OCI-LY7 (cell line): ENCODE results near the gene PTPRT. TPM values are rescaled to one million over a fixed set of nuclear protein-coding genes. Genes with fewer than 3 reads are reported as not detected.

Source experiments
- BruUV-seq: library from RNA; stranded (reverse); fragments of 400-500 nt; replicated peaks from 2 replicates; lab custom pipeline; 2021; lab: Mats Ljungman, UMichigan
- CTCF ChIA-PET: fragments of 300-600 bp; sonication (Branson Sonifier 250); formaldehyde crosslinking; loops from one replicate; lab custom pipeline; 2022; ENCODE audit warnings: antibody characterized with exemption; ENCODE audit not compliant: unreplicated experiment; lab: Charles Lee
- POLR2A ChIA-PET: fragments of 300-600 bp; sonication (Branson Sonifier 250); formaldehyde crosslinking; loops from one replicate; lab custom pipeline; 2022; ENCODE audit warnings: antibody characterized with exemption; lab: Charles Lee
- DNase-seq: peaks from one replicate; pipeline ENCODE4 v3.0.0-alpha.2; 2015; ENCODE audit warnings: low spot score
- H2AFZ ChIP-seq: fragments of 200-600 bp; sonication (generic), shearing (Covaris generic); 2 replicates; pipeline ENCODE4 v1.6.1; 2014; ENCODE audit warnings: mild to moderate bottlenecking, antibody characterized with exemption, low read length, moderate library complexity
- H3K27ac ChIP-seq: fragments of 200-600 bp; sonication (generic); 2 replicates; pipeline ENCODE4 v1.5.1; 2014; ENCODE audit warnings: mixed run types, low read depth, mild to moderate bottlenecking, moderate library complexity, low read length, inconsistent platforms; ENCODE audit not compliant: poor library complexity, severe bottlenecking
- H3K36me3 ChIP-seq: fragments of 200-600 bp; sonication (generic); 2 replicates; pipeline ENCODE4 v1.6.1; 2014; ENCODE audit warnings: mild to moderate bottlenecking, antibody characterized with exemption, low read length, moderate library complexity, mixed read lengths; ENCODE audit not compliant: insufficient read depth
- H3K4me1 ChIP-seq: fragments of 200-600 bp; sonication (generic); 2 replicates; pipeline ENCODE4 v1.5.1; 2014; ENCODE audit warnings: mild to moderate bottlenecking, low read length; ENCODE audit not compliant: insufficient read depth, poor library complexity, severe bottlenecking
- H3K4me2 ChIP-seq: fragments of 200-600 bp; sonication (generic); 2 replicates; pipeline ENCODE4 v1.6.1; 2014; ENCODE audit warnings: mild to moderate bottlenecking, low read length
- H3K4me3 ChIP-seq: fragments of 200-600 bp; sonication (generic); 2 replicates; pipeline ENCODE4 v1.5.1; 2014; ENCODE audit warnings: mild to moderate bottlenecking, low read depth, low read length; ENCODE audit not compliant: poor library complexity, severe bottlenecking
- H3K79me2 ChIP-seq: fragments of 200-600 bp; sonication (generic); 2 replicates; pipeline ENCODE4 v1.6.1; 2016; ENCODE audit warnings: low read depth, mild to moderate bottlenecking, low read length, moderate library complexity, mixed read lengths; ENCODE audit not compliant: insufficient read depth
- H3K9me2 ChIP-seq: fragments of 200-600 bp; sonication (generic); 2 replicates; pipeline ENCODE4 v1.6.1; 2016; ENCODE audit warnings: mild to moderate bottlenecking, low read length, mixed read lengths; ENCODE audit not compliant: insufficient read depth
- H3K9me3 ChIP-seq: fragments of 200-600 bp; sonication (generic); 2 replicates; pipeline ENCODE4 v1.6.1; 2014; ENCODE audit warnings: mild to moderate bottlenecking, mixed run types, low read length, mixed read lengths
- H4K20me1 ChIP-seq: fragments of 200-600 bp; sonication (generic); 2 replicates; pipeline ENCODE4 v1.6.1; 2014; ENCODE audit warnings: mild to moderate bottlenecking, antibody characterized with exemption, low read length, moderate library complexity, mixed read lengths; ENCODE audit not compliant: insufficient read depth
- CTCF ChIP-seq: fragments of 200-600 bp; sonication (generic); conservative IDR thresholded peaks from 2 replicates; pipeline ENCODE4 v1.5.1; 2014; ENCODE audit warnings: mild to moderate bottlenecking, antibody characterized with exemption, low read length, moderate library complexity, mixed read lengths
- EZH2phosphoT487 ChIP-seq: fragments of 200-600 bp; sonication (generic); IDR thresholded peaks from 2 replicates; pipeline ENCODE4 v1.6.1; 2018; ENCODE audit warnings: low read depth, borderline replicate concordance, mild to moderate bottlenecking, mixed run types, antibody characterized with exemption, low read length, moderate library complexity, mixed read lengths
- intact Hi-C: fragments of 100-400 bp; cut with micrococcal nuclease; formaldehyde crosslinking; loops from one replicate; pipeline ENCODE4 v1.10.0; 2022; ENCODE audit not compliant: unreplicated experiment
- total RNA-seq, 2 experiments: library from RNA; depleted of rRNA in 1 of 2; stranded (reverse); fragments of >200 nt in 1 of 2; shearing (Covaris generic) in 1 of 2; gene quantifications; 2 replicates each; pipeline ENCODE4 v1.2.3, GENCODE V29; 2014 to 2022

Gene PTPRT
- total RNA-seq, 2 experiments from 2014 or later, result not detected

GRCh38 chr20:42559665-42560064 lies 630.0 kb downstream of the PTPRT start:
- H3K4me3 ChIP-seq, result no peak overlapping the region
- H3K4me2 ChIP-seq, result no peak overlapping the region
- no TSS peak for BruUV-seq
- ChIA-PET POLR2A (no interaction called here), CTCF (no interaction called here)
- no peaks in the 10 kb centered on the region for H3K79me2 ChIP-seq
- no peaks in the 10 kb centered on the region for H3K4me1 ChIP-seq
- no peak overlapping the region for H3K27ac ChIP-seq
- DNase-seq, result no peak
- H4K20me1 ChIP-seq, result no peaks in the 10 kb centered on the region
- TF ChIP-seq EZH2phosphoT487 (no peak), CTCF (no peak)
- intact Hi-C loops, result no loop called here
- H3K9me2 ChIP-seq, result no peaks in the 10 kb centered on the region
- H2AFZ ChIP-seq, result no peak overlapping the region
- H3K36me3 ChIP-seq, result no peaks in the 10 kb centered on the region
- H3K9me3 ChIP-seq, result no peaks in the 10 kb centered on the region

- H3K4me3 ChIP-seq, result no peak overlapping the region
- intact Hi-C loops, result no loop called here
- TF ChIP-seq CTCF, result no peak
- TF ChIP-seq EZH2phosphoT487, result no peak
- H3K9me3 ChIP-seq, result no peaks in the 10 kb centered on the region
- no peaks in the 10 kb centered on the region for H3K4me1 ChIP-seq
- H3K79me2 ChIP-seq, result no peaks in the 10 kb centered on the region
- CTCF ChIA-PET, result no interaction called here
- no peak for DNase-seq
- no peak overlapping the region for H2AFZ ChIP-seq
- H3K27ac ChIP-seq, result no peak overlapping the region
- no peaks in the 10 kb centered on the region for H3K9me2 ChIP-seq
- no peaks in the 10 kb centered on the region for H4K20me1 ChIP-seq
- POLR2A ChIA-PET, result interaction anchor here (0.5 to 1.2 kb wide), 2 partner anchors 37 to 465 kb away, joined by 3 read pairs; no protein-coding TSS in a partner anchor
- no TSS peak for BruUV-seq
- no peak overlapping the region for H3K4me2 ChIP-seq
- no peaks in the 10 kb centered on the region for H3K36me3 ChIP-seq
Observed at GRCh38 chr20:42556575-42556974, 633.1 kb downstream of the PTPRT start.

DNA sequence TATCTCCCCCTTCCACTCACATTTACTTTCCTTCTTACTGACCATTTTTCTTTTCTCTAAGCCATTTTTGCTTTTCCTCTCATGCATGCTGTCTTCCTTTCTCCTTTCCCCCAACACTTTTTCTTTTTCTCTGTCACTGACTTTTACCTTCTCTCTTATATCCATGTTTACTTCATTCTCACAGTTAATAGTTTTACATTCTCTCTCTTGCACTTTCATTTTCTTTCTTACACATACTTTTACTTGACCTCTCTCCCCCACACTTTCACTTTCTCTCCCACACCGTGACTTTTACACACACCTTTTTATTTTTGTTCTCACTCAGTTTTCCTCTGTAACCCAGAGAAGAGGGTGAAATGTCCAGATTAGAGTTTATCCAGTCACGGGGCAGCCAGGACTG lies 636.3 kb downstream of the PTPRT start:
- ChIA-PET CTCF (no interaction called here), POLR2A (no interaction called here)
- Histone ChIP-seq H3K27ac (no peak overlapping the region), H4K20me1 (no peaks in the 10 kb centered on the region), H3K36me3 (no peaks in the 10 kb centered on the region), H3K4me2 (no peak overlapping the region), H3K79me2 (no peaks in the 10 kb centered on the region), H3K9me2 (no peaks in the 10 kb centered on the region), H3K4me1 (no peaks in the 10 kb centered on the region), H3K9me3 (no peaks in the 10 kb centered on the region), H2AFZ (no peak overlapping the region), H3K4me3 (no peak overlapping the region)
- no peak for DNase-seq
- BruUV-seq, result no TSS peak
- TF ChIP-seq EZH2phosphoT487 (no peak), CTCF (no peak)
- intact Hi-C loops, result no loop called here
